Fibroblast of peridontal ligament (primary cell): Measurements from ENCODE around the gene MARK4.
A peak's percentile ranks its signal among the peaks of the same experiment; 100 is the strongest.
"Not testable (repeated sequence)": the region's sequence is repeated elsewhere in the genome, so short reads cannot be mapped to it uniquely, and the experiment has no call there.

Experiments
- DNase-seq: peaks from one replicate; pipeline ENCODE4 v3.0.0-alpha.2; 2010; ENCODE audit errors: extremely low read depth

MARK4 gene

GRCh38 chr19:45243144-45243732 is 7.8 kb upstream of the MARK4 start:
- DNase-seq = no peak

- no peak for DNase-seq
Measured at GRCh38 chr19:45244133-45244794, 6.8 kb upstream of the MARK4 start.

GRCh38 chr19:45245334-45245787 is 5.7 kb upstream of the MARK4 start, which contains the start of gene EXOC3L2:
TSS of gene EXOC3L2 (minus strand) at chr19:45245407. CDS start at chr19:45239045, 6,362 bp downstream.
- no peak for DNase-seq

- DNase-seq = no peak
Measured at GRCh38 chr19:45245826-45246225, 5.2 kb upstream of the MARK4 start.

- DNase-seq = no peak
Measured at GRCh38 chr19:45247136-45247535, 3.9 kb upstream of the MARK4 start.

GRCh38 chr19:45249261-45250033 is 1.6 kb upstream of the MARK4 start:
- DNase-seq = no peak

- DNase-seq = no peak
Measured at GRCh38 chr19:45250216-45250831, 747 bp upstream of the MARK4 start.

- peak; percentile 17 for DNase-seq
Measured at GRCh38 chr19:45251452-45252354, 632 bp downstream of the MARK4 start.

GRCh38 chr19:45253396-45254027 is 2.4 kb downstream of the MARK4 start:
- DNase-seq = peak; percentile 28

GRCh38 chr19:45254044-45254531 is 3.0 kb downstream of the MARK4 start:
- DNase-seq = no peak

GRCh38 chr19:45255611-45256157 is 4.6 kb downstream of the MARK4 start:
- no peak for DNase-seq

GRCh38 chr19:45256836-45257235 is 5.8 kb downstream of the MARK4 start:
- no peak for DNase-seq

- DNase-seq = no peak
Measured at GRCh38 chr19:45258862-45259261, 7.8 kb downstream of the MARK4 start.

GRCh38 chr19:45262570-45262969 is 11.5 kb downstream of the MARK4 start:
- DNase-seq = no peak

GRCh38 chr19:45263013-45263412 is 11.9 kb downstream of the MARK4 start:
- DNase-seq = no peak

GRCh38 chr19:45264781-45265317 is 13.8 kb downstream of the MARK4 start:
- no peak for DNase-seq

GRCh38 chr19:45265375-45265774 is 14.3 kb downstream of the MARK4 start:
- DNase-seq = no peak

- DNase-seq = no peak
Measured at GRCh38 chr19:45267296-45267695, 16.2 kb downstream of the MARK4 start.

- not testable (repeated sequence) for DNase-seq
Measured at GRCh38 chr19:45269939-45270338, 18.9 kb downstream of the MARK4 start.
